Caco-2 (cell line): ENCODE data around the gene RANBP17. TPM values are rescaled to one million over a fixed set of nuclear protein-coding genes. Genes with fewer than 3 reads are reported as not detected.

Experiments
- BruUV-seq: library from RNA; stranded (reverse); fragments of 400-500 nt; replicated peaks from 2 replicates; lab custom pipeline; 2021; lab: Mats Ljungman, UMichigan
- CTCF ChIA-PET: fragments of 300-600 bp; sonication (Branson Sonifier 250); formaldehyde crosslinking; loops from one replicate; lab custom pipeline; 2022; ENCODE audit warnings: antibody characterized with exemption; lab: Charles Lee
- POLR2A ChIA-PET: fragments of 300-600 bp; sonication (Branson Sonifier 250); formaldehyde crosslinking; loops from one replicate; lab custom pipeline; 2022; ENCODE audit warnings: antibody characterized with exemption; lab: Charles Lee
- DNase-seq, 2 experiments: peaks; one replicate each; pipeline versions ENCODE4 v3.0.0 to v3.0.0-alpha.2; 2020 to 2022
- H3K27me3 ChIP-seq: replicated peaks from 2 replicates; pipeline ENCODE4 v1.6.0; 2011; ENCODE audit warnings: low read length; ENCODE audit not compliant: control insufficient read depth, insufficient read depth
- H3K36me3 ChIP-seq: 2 replicates; pipeline ENCODE4 v1.5.1; 2011; ENCODE audit warnings: low read length; ENCODE audit not compliant: control insufficient read depth, insufficient read depth
- H3K4me1 ChIP-seq: fragments of 250-450 bp; sonication (Bioruptor Pico); 2 replicates; pipeline ENCODE4 v1.5.1; 2020; ENCODE audit warnings: mild to moderate bottlenecking
- H3K4me3 ChIP-seq: 2 replicates; pipeline ENCODE4 v1.5.1; 2011; ENCODE audit warnings: low read depth, mild to moderate bottlenecking, control low read depth, low read length
- H3K9me3 ChIP-seq: fragments of 250-450 bp; sonication (Bioruptor Pico); 2 replicates; pipeline ENCODE4 v1.5.1; 2020; ENCODE audit warnings: mild to moderate bottlenecking, moderate library complexity
- H3K27ac Mint-ChIP-seq: one replicate; pipeline ENCODE4 v1.8.0; 2022; ENCODE audit warnings: mixed read lengths; ENCODE audit not compliant: unreplicated experiment
- H3K27me3 Mint-ChIP-seq: one replicate; pipeline ENCODE4 v1.8.0; 2022; ENCODE audit warnings: mixed read lengths; ENCODE audit not compliant: insufficient read depth, unreplicated experiment
- H3K36me3 Mint-ChIP-seq: one replicate; pipeline ENCODE4 v1.8.0; 2022; ENCODE audit warnings: mild to moderate bottlenecking, mixed read lengths; ENCODE audit not compliant: insufficient read depth, unreplicated experiment
- H3K4me1 Mint-ChIP-seq: one replicate; pipeline ENCODE4 v1.8.0; 2022; ENCODE audit warnings: low read depth, mixed read lengths; ENCODE audit not compliant: unreplicated experiment
- H3K4me3 Mint-ChIP-seq: one replicate; pipeline ENCODE4 v1.8.0; 2022; ENCODE audit warnings: mild to moderate bottlenecking, moderate library complexity, mixed read lengths; ENCODE audit not compliant: unreplicated experiment
- H3K9me3 Mint-ChIP-seq: one replicate; pipeline ENCODE4 v1.8.0; 2022; ENCODE audit warnings: mixed read lengths; ENCODE audit not compliant: unreplicated experiment
- intact Hi-C: fragments of 100-400 bp; cut with micrococcal nuclease; formaldehyde crosslinking; loops from one replicate; pipeline ENCODE4 v1.10.0; 2022; ENCODE audit not compliant: unreplicated experiment
- total RNA-seq: library from RNA; stranded (reverse); gene quantifications from 2 replicates; pipeline ENCODE4 v1.2.3, GENCODE V29; 2022
- TF ChIP-seq, protein P1 (sequence below), 2 experiments: fragments of 200-600 bp in 1 of 2; IDR thresholded peaks; 1 replicate in 1 of 2; 2 replicates in 1 of 2; pipeline versions ENCODE4 v1.5.1 to v1.8.0; 2011 to 2022; ENCODE audit warnings: antibody characterized with exemption in 1 of 2, control low read depth in 1 of 2, inconsistent platforms in 1 of 2, low read depth in 1 of 2, low read length in 1 of 2, mild to moderate bottlenecking in 1 of 2, moderate library complexity in 1 of 2; ENCODE audit not compliant: insufficient read depth in 1 of 2, severe bottlenecking in 1 of 2, unreplicated experiment in 1 of 2

RANBP17 gene
- total RNA-seq, 1 experiment from 2014 or later, result 28.2 TPM

DNA sequence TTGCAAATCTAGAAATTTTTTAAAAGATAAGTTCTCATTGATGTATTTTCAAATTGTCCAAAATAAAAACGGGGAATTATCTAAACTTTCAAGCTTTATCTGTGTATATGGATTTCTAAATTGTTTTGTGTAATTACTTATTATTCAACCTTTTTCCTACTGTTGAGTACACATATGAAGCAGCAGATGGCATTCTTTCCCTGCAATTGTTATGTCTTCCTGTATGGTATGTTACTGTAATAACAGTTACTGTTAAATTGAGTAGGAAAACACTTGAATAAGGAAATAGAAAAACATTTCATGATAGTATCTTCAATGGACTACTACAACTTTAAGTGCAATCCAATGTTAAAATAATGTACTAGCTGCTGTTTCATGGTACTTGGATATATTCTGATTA is 124.8 kb downstream of the RANBP17 start:
- Mint-ChIP-seq H3K4me1 (no peaks in the 10 kb centered on the region), H3K9me3 (peaks cover under 1% of the 10 kb centered on the region), H3K36me3 (peaks cover 1% of the 10 kb centered on the region), H3K4me3 (no peak overlapping the region), H3K27me3 (no peaks in the 10 kb centered on the region), H3K27ac (no peak overlapping the region)
- ChIA-PET POLR2A (no interaction called here), CTCF (no interaction called here)
- Histone ChIP-seq H3K4me3 (no peak overlapping the region), H3K36me3 (no peaks in the 10 kb centered on the region), H3K27me3 (no peaks in the 10 kb centered on the region), H3K9me3 (no peaks in the 10 kb centered on the region), H3K4me1 (no peaks in the 10 kb centered on the region)
- no peak for DNase-seq
- TF ChIP-seq, protein P1, sequence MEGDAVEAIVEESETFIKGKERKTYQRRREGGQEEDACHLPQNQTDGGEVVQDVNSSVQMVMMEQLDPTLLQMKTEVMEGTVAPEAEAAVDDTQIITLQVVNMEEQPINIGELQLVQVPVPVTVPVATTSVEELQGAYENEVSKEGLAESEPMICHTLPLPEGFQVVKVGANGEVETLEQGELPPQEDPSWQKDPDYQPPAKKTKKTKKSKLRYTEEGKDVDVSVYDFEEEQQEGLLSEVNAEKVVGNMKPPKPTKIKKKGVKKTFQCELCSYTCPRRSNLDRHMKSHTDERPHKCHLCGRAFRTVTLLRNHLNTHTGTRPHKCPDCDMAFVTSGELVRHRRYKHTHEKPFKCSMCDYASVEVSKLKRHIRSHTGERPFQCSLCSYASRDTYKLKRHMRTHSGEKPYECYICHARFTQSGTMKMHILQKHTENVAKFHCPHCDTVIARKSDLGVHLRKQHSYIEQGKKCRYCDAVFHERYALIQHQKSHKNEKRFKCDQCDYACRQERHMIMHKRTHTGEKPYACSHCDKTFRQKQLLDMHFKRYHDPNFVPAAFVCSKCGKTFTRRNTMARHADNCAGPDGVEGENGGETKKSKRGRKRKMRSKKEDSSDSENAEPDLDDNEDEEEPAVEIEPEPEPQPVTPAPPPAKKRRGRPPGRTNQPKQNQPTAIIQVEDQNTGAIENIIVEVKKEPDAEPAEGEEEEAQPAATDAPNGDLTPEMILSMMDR (IDR thresholded peaks at IDR 0.05; ENCODE audit: insufficient read depth in 1 of 2, low read depth in 1 of 2, low read length in 1 of 2, severe bottlenecking in 1 of 2, unreplicated experiment in 1 of 2), result no peak
- no TSS peak for BruUV-seq
- intact Hi-C loops, result loop anchor here (5.0 kb wide), 1 partner anchor 166 kb away; no protein-coding TSS in a partner anchor

- no peaks in the 10 kb centered on the region for H3K27me3 Mint-ChIP-seq
- H3K4me1 Mint-ChIP-seq, result no peaks in the 10 kb centered on the region
- Histone ChIP-seq H3K4me1 (no peaks in the 10 kb centered on the region), H3K4me3 (no peak overlapping the region), H3K27me3 (no peaks in the 10 kb centered on the region), H3K9me3 (no peaks in the 10 kb centered on the region), H3K36me3 (no peaks in the 10 kb centered on the region)
- TF ChIP-seq, protein P1 (IDR thresholded peaks at IDR 0.05; ENCODE audit: insufficient read depth in 1 of 2, low read depth in 1 of 2, low read length in 1 of 2, severe bottlenecking in 1 of 2, unreplicated experiment in 1 of 2), result no peak
- DNase-seq, result no peak
- CTCF ChIA-PET, result no interaction called here
- H3K27ac Mint-ChIP-seq, result no peak overlapping the region
- no TSS peak for BruUV-seq
- no peaks in the 10 kb centered on the region for H3K9me3 Mint-ChIP-seq
- intact Hi-C loops, result no loop called here
- POLR2A ChIA-PET, result no interaction called here
- peaks cover 4% of the 10 kb centered on the region for H3K36me3 Mint-ChIP-seq
- H3K4me3 Mint-ChIP-seq, result no peak overlapping the region
Observed at GRCh38 chr5:170993476-170993875, 131.7 kb downstream of the RANBP17 start.

DNA sequence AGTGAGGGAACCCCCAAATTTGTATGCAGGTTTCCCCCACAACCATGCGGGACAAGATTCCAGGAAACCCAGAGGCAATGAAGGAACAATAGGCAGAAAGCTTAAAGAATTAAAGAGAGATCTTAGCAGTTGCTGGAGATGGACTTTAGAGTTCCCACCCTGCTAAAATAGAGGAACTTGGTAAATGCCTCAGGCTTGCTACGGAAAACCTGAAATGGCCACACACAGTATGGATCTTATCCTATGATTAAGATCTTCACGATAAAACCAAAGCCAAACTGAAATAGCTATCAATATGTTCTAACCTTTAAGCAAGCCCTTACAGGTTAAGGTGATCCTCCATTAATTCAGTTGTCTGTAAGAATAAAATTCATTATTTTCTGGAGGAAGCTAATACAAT is 148.3 kb downstream of the RANBP17 start:
- H3K36me3 ChIP-seq, result no peaks in the 10 kb centered on the region
- no peak overlapping the region for H3K4me3 ChIP-seq
- no peaks in the 10 kb centered on the region for H3K27me3 Mint-ChIP-seq
- H3K4me1 Mint-ChIP-seq, result no peaks in the 10 kb centered on the region
- H3K36me3 Mint-ChIP-seq, result no peaks in the 10 kb centered on the region
- no peak overlapping the region for H3K27ac Mint-ChIP-seq
- intact Hi-C loops, result no loop called here
- no peak for DNase-seq
- TF ChIP-seq, protein P1 (IDR thresholded peaks at IDR 0.05; ENCODE audit: insufficient read depth in 1 of 2, low read depth in 1 of 2, low read length in 1 of 2, severe bottlenecking in 1 of 2, unreplicated experiment in 1 of 2), result no peak
- no TSS peak for BruUV-seq
- no peaks in the 10 kb centered on the region for H3K27me3 ChIP-seq
- peaks cover 7% of the 10 kb centered on the region for H3K9me3 Mint-ChIP-seq
- no peak overlapping the region for H3K4me3 Mint-ChIP-seq
- ChIA-PET POLR2A (no interaction called here), CTCF (no interaction called here)
- H3K9me3 ChIP-seq, result no peaks in the 10 kb centered on the region
- H3K4me1 ChIP-seq, result no peaks in the 10 kb centered on the region
